Activated CD4-positive, alpha-beta T cell treated with anti-CD3 and anti-CD28 coated beads, Interleukin-2, amount 10 ng/mL, durations not matched to agents 7 days and 5 days (primary cell): Measurements from ENCODE around the gene DNLZ. TPM values are rescaled to one million over a fixed set of nuclear protein-coding genes. Genes with fewer than 3 reads are reported as not detected.
A peak's percentile ranks its signal among the peaks of the same experiment; 100 is the strongest.

ENCODE experiments used
- CTCF ChIA-PET: fragments of 350-600 bp; sonication (Branson Sonifier 250); formaldehyde crosslinking; loops from one replicate; lab custom pipeline; 2021; ENCODE audit warnings: antibody characterized with exemption; lab: Charles Lee
- POLR2A ChIA-PET: fragments of 350-600 bp; sonication (Branson Sonifier 250); formaldehyde crosslinking; loops from one replicate; lab custom pipeline; 2021; ENCODE audit warnings: antibody characterized with exemption; lab: Charles Lee
- DNase-seq: peaks from one replicate; pipeline ENCODE4 v3.0.0-alpha.2; 2020
- H3K27ac Mint-ChIP-seq: one replicate; pipeline ENCODE4 v1.8.0; 2021; ENCODE audit warnings: mild to moderate bottlenecking, moderate library complexity, mixed read lengths
- H3K27me3 Mint-ChIP-seq: one replicate; pipeline ENCODE4 v1.8.0; 2021; ENCODE audit warnings: mixed read lengths
- H3K36me3 Mint-ChIP-seq: one replicate; pipeline ENCODE4 v1.8.0; 2021; ENCODE audit warnings: low read depth, mixed read lengths
- H3K4me1 Mint-ChIP-seq: one replicate; pipeline ENCODE4 v1.8.0; 2021; ENCODE audit warnings: mixed read lengths
- H3K4me3 Mint-ChIP-seq: one replicate; pipeline ENCODE4 v1.8.0; 2021; ENCODE audit warnings: mild to moderate bottlenecking, moderate library complexity, mixed read lengths
- H3K9me3 Mint-ChIP-seq: one replicate; pipeline ENCODE4 v1.8.0; 2021; ENCODE audit warnings: mixed read lengths
- total RNA-seq, 2 experiments: library from RNA; stranded (reverse); gene quantifications; one replicate each; pipeline ENCODE4 v1.2.3, GENCODE V29; 2021

The DNLZ gene
- total RNA-seq, 2 experiments from 2014 or later = 13.1 to 14.6 TPM

DNA sequence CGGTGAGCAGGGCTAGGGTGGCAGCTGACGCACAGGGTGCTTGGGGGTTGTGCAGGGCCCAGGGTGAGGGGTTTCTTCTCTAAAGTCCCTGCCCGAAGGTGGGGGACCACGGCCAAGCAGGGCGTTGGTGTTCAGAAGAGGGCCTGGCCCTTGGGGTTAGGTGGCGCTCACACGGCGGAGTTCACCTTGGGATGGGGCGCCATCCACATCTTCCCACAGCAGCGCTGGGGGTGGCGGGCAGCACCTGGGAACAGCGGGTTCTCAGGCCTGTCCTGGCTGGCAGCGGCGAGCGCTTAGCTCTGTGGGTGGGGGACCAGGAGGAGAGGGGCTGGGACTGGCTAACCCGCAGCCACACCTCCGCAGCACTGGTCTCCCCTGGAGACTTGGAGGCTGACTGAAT lies 30.1 kb downstream of the DNLZ start:
- no peak overlapping the region for H3K4me3 Mint-ChIP-seq
- H3K9me3 Mint-ChIP-seq = no peaks in the 10 kb centered on the region
- ChIA-PET POLR2A (no interaction called here), CTCF (no interaction called here)
- no peaks in the 10 kb centered on the region for H3K27me3 Mint-ChIP-seq
- no peaks in the 10 kb centered on the region for H3K36me3 Mint-ChIP-seq
- no peak overlapping the region for H3K27ac Mint-ChIP-seq
- DNase-seq = no peak
- H3K4me1 Mint-ChIP-seq = peaks cover 2% of the 10 kb centered on the region

DNA sequence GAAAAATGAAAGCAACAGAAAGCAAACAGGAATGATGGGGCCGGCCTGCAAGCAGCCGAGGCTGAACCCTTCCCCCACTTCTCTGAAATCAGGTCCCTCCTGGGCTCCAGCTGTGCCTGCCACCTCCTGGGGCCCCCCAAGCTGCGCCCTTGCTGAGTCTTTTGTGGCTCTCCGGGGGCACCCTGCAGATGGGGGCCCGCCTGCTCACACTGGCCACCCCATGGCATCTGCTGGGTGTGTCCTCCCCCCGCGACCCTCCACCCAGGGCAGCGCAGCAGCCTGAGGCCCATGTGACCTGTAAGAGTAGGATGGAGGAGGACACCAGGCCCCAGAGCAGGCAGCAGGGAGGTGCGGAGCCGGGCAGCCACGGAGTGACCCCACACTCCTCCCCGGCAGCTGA lies 30.5 kb downstream of the DNLZ start:
- Mint-ChIP-seq H3K27ac (no peak overlapping the region), H3K36me3 (no peaks in the 10 kb centered on the region), H3K9me3 (no peaks in the 10 kb centered on the region), H3K27me3 (no peaks in the 10 kb centered on the region), H3K4me3 (no peak overlapping the region), H3K4me1 (peaks cover 2% of the 10 kb centered on the region)
- CTCF ChIA-PET = no interaction called here
- DNase-seq = no peak
- POLR2A ChIA-PET = no interaction called here

DNA sequence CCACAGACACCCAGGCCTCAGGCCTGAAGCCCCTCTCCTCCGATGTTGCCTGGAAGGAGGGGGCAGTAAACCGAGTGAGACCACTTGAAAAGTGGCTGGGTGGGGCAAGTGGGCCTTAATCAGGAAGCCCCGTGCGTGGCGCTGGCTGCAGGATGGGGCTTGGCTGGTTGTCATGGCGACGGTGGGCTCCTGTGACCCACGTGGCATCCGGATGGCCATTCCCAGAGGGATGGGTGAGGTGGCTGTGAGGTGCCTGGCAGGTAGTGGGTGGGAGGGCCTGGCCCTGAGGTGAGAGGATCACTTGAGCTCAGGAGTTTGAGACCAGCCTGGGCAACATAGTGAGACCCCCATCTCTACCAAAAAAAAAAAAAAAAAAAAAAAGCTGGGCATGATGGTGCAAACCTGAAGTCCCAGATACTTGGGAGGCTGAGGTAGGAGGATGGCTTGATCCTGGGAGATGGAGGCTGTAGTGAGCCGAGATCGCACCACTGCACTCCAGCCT lies 31.0 kb downstream of the DNLZ start:
- Mint-ChIP-seq H3K27me3 (no peaks in the 10 kb centered on the region), H3K4me3 (no peak overlapping the region), H3K27ac (no peak overlapping the region), H3K4me1 (peaks cover 2% of the 10 kb centered on the region), H3K9me3 (no peaks in the 10 kb centered on the region), H3K36me3 (no peaks in the 10 kb centered on the region)
- ChIA-PET CTCF (interaction anchor here (0.6 kb wide), 1 partner anchor 513 kb away, joined by 4 read pairs; no protein-coding TSS in a partner anchor), POLR2A (no interaction called here)
- DNase-seq = no peak

DNA sequence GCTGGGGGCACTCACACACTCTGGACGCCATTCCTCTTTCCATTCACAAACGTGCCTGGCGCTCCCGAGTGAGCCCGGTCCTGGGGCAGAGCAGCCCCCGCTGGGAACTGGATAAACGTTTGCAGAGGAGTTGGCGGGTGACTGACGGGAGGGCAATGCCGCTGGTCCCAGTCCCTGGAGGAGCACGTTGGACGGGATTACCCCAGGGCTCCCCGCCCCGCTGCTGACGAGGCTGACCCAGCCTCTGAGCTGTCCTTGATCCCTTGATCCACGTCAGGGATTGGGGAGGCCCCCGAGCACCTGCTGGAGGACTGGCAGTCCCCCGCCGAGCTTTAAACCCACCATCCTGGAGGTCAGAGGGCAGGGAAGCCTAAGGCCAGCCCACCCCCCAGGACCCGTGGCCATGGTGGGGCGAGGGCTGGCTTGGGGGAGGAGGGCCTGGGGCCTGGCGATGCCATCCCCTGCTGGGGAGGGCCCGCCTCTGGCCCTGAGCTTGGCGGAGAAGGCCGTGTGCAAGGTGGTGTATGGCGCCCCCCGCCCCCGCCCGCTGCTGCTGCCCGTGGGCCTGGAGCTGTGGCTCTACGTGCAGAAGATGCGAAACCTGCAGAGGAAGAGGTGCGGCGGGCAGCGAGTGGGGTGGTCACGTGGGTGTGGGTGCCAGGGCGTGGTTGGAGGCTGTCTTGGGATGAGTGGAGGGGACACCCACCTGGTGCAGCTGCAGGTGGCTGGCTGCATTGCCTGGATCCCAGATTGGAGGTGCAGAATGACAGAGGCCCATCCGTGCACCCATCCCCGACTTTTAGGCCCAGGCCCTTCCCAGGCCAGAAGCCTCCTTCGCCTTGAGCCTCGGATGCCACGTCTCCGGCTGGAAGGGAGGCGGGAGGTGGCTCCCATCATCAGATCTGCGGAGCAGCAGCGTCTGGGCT lies 31.7 kb downstream of the DNLZ start:
- Mint-ChIP-seq H3K36me3 (no peaks in the 10 kb centered on the region), H3K27me3 (no peaks in the 10 kb centered on the region), H3K9me3 (no peaks in the 10 kb centered on the region), H3K4me3 (no peak overlapping the region), H3K4me1 (peaks cover 2% of the 10 kb centered on the region), H3K27ac (no peak overlapping the region)
- POLR2A ChIA-PET = interaction anchor here (0.5 kb wide), 1 partner anchor 306 kb away, joined by 3 read pairs; no protein-coding TSS in a partner anchor
- CTCF ChIA-PET = interaction anchor here (0.6 kb wide), 1 partner anchor 512 kb away, joined by 4 read pairs; no protein-coding TSS in a partner anchor
- DNase-seq = no peak

DNA sequence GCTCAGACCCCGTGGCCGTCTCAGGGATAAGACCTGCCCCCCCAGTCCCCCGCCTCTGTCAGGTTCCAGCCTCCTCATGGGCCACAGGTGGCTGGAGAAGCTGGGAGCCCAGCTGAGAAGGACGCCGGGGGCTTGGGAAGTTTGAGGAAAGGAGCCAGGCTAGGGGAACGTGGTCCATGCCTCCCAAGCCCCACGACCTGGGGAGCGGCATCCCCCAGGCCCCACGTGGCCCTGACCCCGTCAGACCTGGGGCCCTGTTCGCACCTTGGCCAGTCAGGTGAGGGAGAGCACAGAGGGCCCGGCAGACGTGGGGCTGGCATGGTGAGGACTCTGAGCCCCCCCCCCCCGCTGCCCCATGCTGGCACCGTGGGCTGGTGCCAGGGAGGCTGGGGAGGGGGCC lies 32.5 kb downstream of the DNLZ start:
- POLR2A ChIA-PET = interaction anchor here (0.5 kb wide), 1 partner anchor 307 kb away, joined by 3 read pairs; no protein-coding TSS in a partner anchor

DNA sequence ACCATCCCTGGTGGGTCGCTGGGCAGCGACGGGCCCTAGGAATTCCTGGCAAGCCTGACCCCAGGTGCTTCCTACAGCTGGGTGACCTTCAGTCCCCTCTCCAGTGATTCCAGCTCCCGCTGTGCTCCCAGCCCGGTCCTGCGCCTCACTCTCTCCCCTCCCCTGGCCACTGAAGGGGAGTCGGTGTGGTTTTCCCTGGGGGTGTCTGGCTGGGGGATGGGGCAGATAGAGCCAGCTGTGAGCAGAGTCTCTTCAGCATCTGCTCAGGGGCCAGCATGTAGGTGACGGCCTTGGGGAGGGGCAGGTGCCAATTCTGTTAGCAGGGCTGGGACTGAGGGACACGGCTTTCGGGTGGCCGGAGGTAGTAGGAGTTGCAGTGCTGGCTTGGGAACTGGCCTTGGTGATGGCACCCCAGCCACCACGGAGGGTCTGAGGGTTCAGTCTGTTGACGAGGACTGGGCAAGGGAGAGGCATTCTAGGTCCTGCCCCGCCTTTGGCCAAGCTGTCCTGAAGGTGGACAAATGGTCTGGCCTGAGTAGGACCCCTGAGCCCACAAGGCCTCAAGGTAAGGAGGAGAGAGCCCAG lies 33.0 kb downstream of the DNLZ start:
- Mint-ChIP-seq H3K27ac (no peak overlapping the region), H3K9me3 (no peaks in the 10 kb centered on the region), H3K27me3 (no peaks in the 10 kb centered on the region), H3K4me1 (peaks cover 2% of the 10 kb centered on the region), H3K36me3 (no peaks in the 10 kb centered on the region), H3K4me3 (no peak overlapping the region)
- ChIA-PET POLR2A (no interaction called here), CTCF (no interaction called here)
- no peak for DNase-seq

More for the DNA sequence above, 32.5 kb downstream of the DNLZ start:
- no peaks in the 10 kb centered on the region for H3K27me3 Mint-ChIP-seq
- no peak for DNase-seq
- H3K9me3 Mint-ChIP-seq = no peaks in the 10 kb centered on the region
- CTCF ChIA-PET = no interaction called here
- H3K36me3 Mint-ChIP-seq = no peaks in the 10 kb centered on the region
- H3K27ac Mint-ChIP-seq = no peak overlapping the region
- H3K4me1 Mint-ChIP-seq = peaks cover 2% of the 10 kb centered on the region
- no peak overlapping the region for H3K4me3 Mint-ChIP-seq

DNA sequence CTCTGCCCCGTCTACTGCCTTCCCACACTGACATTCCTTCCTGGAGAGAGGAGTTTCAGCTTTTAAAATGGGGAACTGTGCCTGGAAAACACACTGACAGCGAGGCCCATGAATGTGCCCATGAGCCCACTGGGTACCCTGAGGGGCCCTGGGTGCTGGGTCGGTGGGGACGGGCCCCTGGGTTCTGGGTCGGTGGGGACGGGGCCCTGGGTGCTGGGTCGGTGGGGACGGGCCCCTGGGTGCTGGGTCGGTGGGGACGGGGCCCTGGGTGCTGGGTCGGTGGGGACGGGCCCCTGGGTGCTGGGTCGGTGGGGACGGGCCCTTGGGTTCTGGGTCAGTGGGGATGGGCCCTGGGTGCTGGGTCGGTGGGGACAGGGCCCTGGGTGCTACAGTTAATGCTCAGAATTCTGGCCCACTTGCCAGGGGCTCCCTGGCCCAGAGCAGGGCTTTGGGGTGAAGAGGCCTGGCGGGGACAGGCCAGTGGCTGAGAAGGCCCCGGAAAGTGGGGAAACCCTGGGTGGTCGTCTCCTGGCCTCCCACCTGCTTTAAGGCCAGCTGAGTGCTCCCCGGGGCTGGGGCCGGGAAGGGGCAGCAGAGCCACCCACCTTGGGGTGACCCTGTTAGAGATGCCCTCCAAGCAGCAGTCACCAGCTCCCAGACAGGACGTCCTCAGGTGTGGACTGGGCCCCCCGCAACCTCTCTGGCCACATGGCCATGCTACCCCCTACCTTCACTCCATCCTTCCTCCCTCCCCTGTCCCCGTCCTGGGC lies 33.7 kb downstream of the DNLZ start:
- Mint-ChIP-seq H3K4me3 (no peak overlapping the region), H3K4me1 (peaks cover 2% of the 10 kb centered on the region)
- CTCF ChIA-PET = no interaction called here

DNA sequence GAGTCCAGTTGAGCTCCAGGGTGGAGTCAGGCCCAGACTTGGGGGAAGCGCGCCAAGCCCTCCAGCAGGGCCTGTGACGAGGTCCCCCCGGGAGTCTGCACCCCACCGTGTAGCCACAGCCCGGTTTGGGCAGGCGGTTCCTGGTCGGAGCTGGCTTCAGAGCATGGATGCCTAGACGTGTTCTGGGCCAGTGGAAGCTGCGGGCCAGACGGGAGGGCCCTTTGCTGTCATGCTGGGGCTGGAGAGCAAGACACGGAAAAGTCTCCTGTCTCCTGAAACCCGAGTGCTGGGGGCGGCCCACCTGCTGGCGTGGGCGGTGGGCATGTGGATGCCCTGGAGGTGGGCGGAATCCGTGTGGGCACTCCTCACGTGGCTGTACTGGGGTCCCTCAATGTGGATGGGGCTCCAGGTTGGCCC lies 34.3 kb downstream of the DNLZ start:
- Mint-ChIP-seq H3K9me3 (no peaks in the 10 kb centered on the region), H3K4me1 (peaks cover 2% of the 10 kb centered on the region), H3K4me3 (no peak overlapping the region), H3K36me3 (no peaks in the 10 kb centered on the region), H3K27me3 (no peaks in the 10 kb centered on the region), H3K27ac (no peak overlapping the region)
- DNase-seq = no peak
- ChIA-PET CTCF (no interaction called here), POLR2A (no interaction called here)

More for the DNA sequence above, 33.7 kb downstream of the DNLZ start:
- no peaks in the 10 kb centered on the region for H3K27me3 Mint-ChIP-seq
- H3K27ac Mint-ChIP-seq = no peak overlapping the region
- DNase-seq = no peak
- no peaks in the 10 kb centered on the region for H3K9me3 Mint-ChIP-seq
- no peaks in the 10 kb centered on the region for H3K36me3 Mint-ChIP-seq
- POLR2A ChIA-PET = no interaction called here

DNA sequence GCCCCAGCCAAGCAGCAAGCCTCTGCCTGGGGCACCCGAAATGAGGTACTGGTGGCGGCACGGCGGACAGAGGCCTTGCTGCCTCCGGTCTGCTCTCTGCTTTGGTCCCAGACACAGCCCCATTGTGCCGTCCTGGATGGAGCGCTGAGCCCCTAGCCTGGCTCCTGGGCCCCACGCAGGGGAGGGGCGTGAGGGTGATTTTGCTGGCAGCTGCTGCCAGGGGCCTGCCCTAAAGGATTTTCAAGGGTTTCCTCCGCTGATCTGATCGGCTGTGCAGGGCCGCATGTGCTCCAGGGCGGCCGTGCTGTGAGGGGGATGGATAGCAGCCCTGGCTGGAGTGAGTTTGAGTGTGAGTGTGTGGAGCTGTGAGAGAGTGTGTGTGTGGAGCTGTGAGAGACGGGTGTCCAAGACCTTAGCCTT lies 34.9 kb downstream of the DNLZ start:
- POLR2A ChIA-PET = no interaction called here
- Mint-ChIP-seq H3K27me3 (no peaks in the 10 kb centered on the region), H3K27ac (no peak overlapping the region), H3K4me1 (peaks cover 2% of the 10 kb centered on the region), H3K36me3 (no peaks in the 10 kb centered on the region), H3K9me3 (no peaks in the 10 kb centered on the region), H3K4me3 (no peak overlapping the region)
- DNase-seq = no peak
- CTCF ChIA-PET = interaction anchor here (1.6 kb wide), 1 partner anchor 42 kb away, joined by 3 read pairs; no protein-coding TSS in a partner anchor

DNA sequence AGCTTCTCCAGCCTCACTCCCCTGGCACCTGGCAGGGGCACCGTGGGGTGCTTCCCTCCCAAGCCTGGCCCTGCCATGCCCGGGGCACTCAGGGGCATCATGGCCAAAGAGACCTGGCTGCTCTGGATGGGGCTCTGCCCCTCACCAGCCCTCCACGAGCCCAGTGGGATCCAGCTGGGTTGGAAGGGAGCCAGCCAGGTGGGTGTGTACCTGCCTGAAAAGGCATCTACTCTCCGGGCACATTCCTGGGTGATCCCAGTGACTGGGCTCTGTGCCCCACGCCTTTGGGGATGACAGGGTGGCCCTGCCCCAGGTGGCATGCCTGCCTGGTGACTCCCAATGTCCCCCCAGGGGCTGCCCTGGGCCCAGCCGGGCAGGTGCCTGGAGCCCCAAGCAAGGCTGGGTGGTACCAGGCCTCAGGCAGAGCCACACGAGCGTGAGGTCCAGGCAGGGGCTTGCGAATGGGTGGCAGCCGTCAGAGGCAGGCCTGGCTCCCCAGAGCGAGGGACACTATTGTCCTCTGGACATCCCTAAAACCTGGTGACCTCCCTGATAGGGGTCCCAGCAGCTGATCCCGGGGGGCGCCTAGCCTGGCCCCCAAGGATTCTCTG lies 35.4 kb downstream of the DNLZ start:
- ChIA-PET POLR2A (no interaction called here), CTCF (interaction anchor here (1.6 kb wide), 1 partner anchor 42 kb away, joined by 3 read pairs; no protein-coding TSS in a partner anchor)
- Mint-ChIP-seq H3K9me3 (no peaks in the 10 kb centered on the region), H3K27ac (no peak overlapping the region), H3K27me3 (peaks cover 3% of the 10 kb centered on the region), H3K4me3 (no peak overlapping the region), H3K4me1 (peaks cover 2% of the 10 kb centered on the region), H3K36me3 (no peaks in the 10 kb centered on the region)
- no peak for DNase-seq

DNA sequence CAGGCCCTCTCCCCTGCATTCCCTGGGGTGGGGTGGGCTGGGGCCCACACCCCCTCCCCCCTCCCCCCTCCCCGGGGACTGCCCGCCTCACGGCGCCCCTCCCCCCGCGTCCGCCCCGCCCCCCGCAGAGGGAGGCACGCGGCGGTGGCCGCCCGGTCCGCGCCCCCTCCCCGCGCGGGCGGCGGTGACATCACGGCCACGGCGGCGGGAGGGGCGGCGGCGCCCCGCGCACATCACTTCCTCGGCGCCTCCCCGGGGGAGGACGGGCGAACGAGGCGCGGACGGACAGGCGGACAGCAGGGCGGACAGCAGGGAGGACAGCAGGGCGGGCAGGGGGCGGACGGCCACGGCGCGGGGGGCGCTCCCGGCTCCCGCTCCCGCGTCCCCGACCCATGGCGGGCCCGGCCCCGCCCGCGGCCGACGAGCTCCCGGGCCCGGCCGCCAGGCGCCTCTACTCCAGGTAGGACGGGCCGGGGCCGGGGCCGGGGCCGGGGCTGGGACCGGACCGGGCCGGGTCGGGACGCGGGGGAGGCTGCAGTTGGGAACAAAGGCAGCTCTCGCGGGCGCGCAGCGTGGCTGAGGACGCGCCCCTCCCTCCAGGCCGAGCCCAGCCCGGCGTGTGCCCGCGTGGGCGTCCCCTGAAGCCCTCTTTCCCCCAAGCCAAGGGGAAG lies 36.1 kb downstream of the DNLZ start, which contains the start of gene GPSM1:
Gene GPSM1 (plus strand): TSS at position 236 of the 671 bp plus-strand sequence. CDS start 157 bp downstream, at position 393.
- Mint-ChIP-seq H3K36me3 (no peaks in the 10 kb centered on the region), H3K4me1 (peaks cover 2% of the 10 kb centered on the region), H3K27me3 (peaks cover 3% of the 10 kb centered on the region), H3K9me3 (no peaks in the 10 kb centered on the region), H3K4me3 (peak within 1 kb of the TSS; percentile 43), H3K27ac (no peak within 1 kb of the TSS)
- CTCF ChIA-PET = interaction anchor here (1.6 kb wide), 1 partner anchor 41 kb away, joined by 3 read pairs; no protein-coding TSS in a partner anchor
- peak; percentile 23 for DNase-seq
- POLR2A ChIA-PET = no interaction called here
